HEK293 (cell line): ENCODE data around the gene THAP4.

Experiments used
- CTCF ChIP-seq: fragments of 450-650 bp; formaldehyde crosslinking; IDR thresholded peaks from 2 replicates; pipeline ENCODE4 v1.5.1; 2016; ENCODE audit warnings: missing biosample characterization, missing genetic modification characterization
- GFI1B ChIP-seq: fragments of 450-650 bp; formaldehyde crosslinking; IDR thresholded peaks from 2 replicates; pipeline ENCODE4 v1.5.1; 2016; ENCODE audit warnings: missing biosample characterization, missing genetic modification characterization
- HIC1 ChIP-seq: fragments of 450-650 bp; formaldehyde crosslinking; IDR thresholded peaks from 2 replicates; pipeline ENCODE4 v1.5.1; 2016; ENCODE audit warnings: missing biosample characterization, missing genetic modification characterization
- PBX3 ChIP-seq: sonication (generic); formaldehyde crosslinking; IDR thresholded peaks from 2 replicates; pipeline ENCODE4 v1.8.1; 2022; ENCODE audit warnings: mild to moderate bottlenecking, moderate library complexity, missing genetic modification reagents
- PRDM2 ChIP-seq: fragments of 450-650 bp; formaldehyde crosslinking; IDR thresholded peaks from 2 replicates; pipeline ENCODE4 v1.5.1; 2016; ENCODE audit warnings: missing biosample characterization, missing genetic modification characterization, borderline replicate concordance
- REST ChIP-seq: fragments of 450-650 bp; formaldehyde crosslinking; IDR thresholded peaks from 2 replicates; pipeline ENCODE4 v1.5.1; 2016; ENCODE audit warnings: missing biosample characterization, missing genetic modification characterization
- ZNF18 ChIP-seq: fragments of 450-650 bp; formaldehyde crosslinking; IDR thresholded peaks from 2 replicates; pipeline ENCODE4 v1.5.1; 2016; ENCODE audit warnings: missing biosample characterization, missing genetic modification characterization
- ZNF423 ChIP-seq: fragments of 450-650 bp; formaldehyde crosslinking; IDR thresholded peaks from 2 replicates; pipeline ENCODE4 v1.5.1; 2016; ENCODE audit warnings: missing biosample characterization, missing genetic modification characterization
- ZNF747 ChIP-seq: fragments of 450-650 bp; formaldehyde crosslinking; IDR thresholded peaks from 2 replicates; pipeline ENCODE4 v1.5.1; 2016; ENCODE audit warnings: missing biosample characterization, missing genetic modification characterization
- ZNF843 ChIP-seq: fragments of 450-650 bp; formaldehyde crosslinking; IDR thresholded peaks from 2 replicates; pipeline ENCODE4 v1.5.1; 2016; ENCODE audit warnings: missing biosample characterization, missing genetic modification characterization

- TF ChIP-seq CTCF = no peak
- TF ChIP-seq ZNF843 (tag by site-specific recombination) = no peak
- no peak for TF ChIP-seq ZNF18 (tag by site-specific recombination)
- TF ChIP-seq PBX3 (CRISPR knock-in tag) = no peak
- TF ChIP-seq REST = no peak
- TF ChIP-seq ZNF423 (tag by site-specific recombination) = no peak
- no peak for TF ChIP-seq ZNF747
- no peak for TF ChIP-seq GFI1B
- no peak for TF ChIP-seq PRDM2 (tag by site-specific recombination)
- no peak for TF ChIP-seq HIC1 (tag by site-specific recombination)
Measured at GRCh38 chr2:241607162-241607885, 29.6 kb downstream of the THAP4 start.
